B cell (primary cell): Measurements from ENCODE around the gene ALKBH5. TPM values are rescaled to one million over a fixed set of nuclear protein-coding genes. Genes with fewer than 3 reads are reported as not detected.

Source experiments
- ATAC-seq: fragments of 200-7000 bp; cut with Tn5 transposase; one replicate; pipeline ENCODE4 v1.10.0; 2021; ENCODE audit warnings: low read depth, mild to moderate bottlenecking, moderate number of reproducible peaks, moderate library complexity
- CTCF ChIA-PET: fragments of 350-600 bp; sonication (Branson Sonifier 250); formaldehyde crosslinking; loops from one replicate; lab custom pipeline; 2021; ENCODE audit warnings: antibody characterized with exemption, inconsistent platforms; lab: Charles Lee
- POLR2A ChIA-PET: fragments of 350-600 bp; sonication (Branson Sonifier 250); formaldehyde crosslinking; loops from one replicate; lab custom pipeline; 2021; ENCODE audit warnings: antibody characterized with exemption; lab: Charles Lee
- DNase-seq: peaks from one replicate; pipeline ENCODE4 v3.0.0; 2013
- H2AFZ ChIP-seq: 2 replicates; pipeline ENCODE4 v1.6.1; 2012; ENCODE audit warnings: mild to moderate bottlenecking, low read depth, low read length; ENCODE audit not compliant: insufficient read depth, poor library complexity, severe bottlenecking
- H3K27ac ChIP-seq, 2 donors: 1 replicate in 1 of 2; 2 replicates in 1 of 2; pipeline ENCODE4 v1.5.1; 2012 to 2013; ENCODE audit warnings: low read length in 2 of 2, mild to moderate bottlenecking in 2 of 2, moderate library complexity in 1 of 2
- H3K27me3 ChIP-seq, 4 experiments: fragments of 200-600 bp in 1 of 4; sonication (generic) in 1 of 4; replicated peaks in 1 of 4; 1 replicate in 2 of 4; 2 replicates in 2 of 4; pipeline versions ENCODE4 v1.6.1 to v1.7.0; 2013 to 2016; ENCODE audit warnings: low read length in 3 of 4, mild to moderate bottlenecking in 2 of 4, mixed read lengths in 1 of 4, moderate library complexity in 1 of 4; ENCODE audit not compliant: insufficient read depth in 4 of 4, control insufficient read depth in 3 of 4; ENCODE audit errors: control extremely low read depth in 1 of 4
- H3K36me3 ChIP-seq, 2 experiments: replicated peaks in 1 of 2; 1 replicate in 1 of 2; 2 replicates in 1 of 2; pipeline versions ENCODE4 v1.6.1 to v1.7.1; 2013; ENCODE audit warnings: low read length in 1 of 2; ENCODE audit not compliant: insufficient read depth in 2 of 2, control insufficient read depth in 1 of 2; ENCODE audit errors: control extremely low read depth in 1 of 2, extremely low read depth in 1 of 2
- H3K4me1 ChIP-seq, 2 donors: fragments of 200-600 bp in 1 of 2; sonication (generic) in 1 of 2; 1 replicate in 1 of 2; 2 replicates in 1 of 2; pipeline versions ENCODE4 v1.5.1 to v1.6.1; 2013 to 2017; ENCODE audit warnings: low read length in 2 of 2; ENCODE audit not compliant: control insufficient read depth in 2 of 2, insufficient read depth in 2 of 2
- H3K4me2 ChIP-seq: replicated peaks from 2 replicates; pipeline ENCODE3; 2012; ENCODE audit warnings: mild to moderate bottlenecking, low read depth, low read length; ENCODE audit not compliant: poor library complexity, severe bottlenecking
- H3K4me3 ChIP-seq, 5 experiments: fragments of 200-600 bp in 1 of 5; sonication (generic) in 1 of 5; 1 replicate in 3 of 5; 2 replicates in 2 of 5; pipeline versions ENCODE4 v1.5.1 to v1.7.0; 2011 to 2016; ENCODE audit warnings: low read length in 4 of 5, mild to moderate bottlenecking in 4 of 5, low read depth in 2 of 5, control low read depth in 1 of 5, moderate library complexity in 1 of 5; ENCODE audit not compliant: insufficient read depth in 1 of 5; ENCODE audit errors: control extremely low read depth in 1 of 5, extremely low read depth in 1 of 5
- H3K79me2 ChIP-seq: fragments of 200-600 bp; sonication (generic); one replicate; pipeline ENCODE4 v1.6.0; 2016; ENCODE audit warnings: low read length; ENCODE audit not compliant: control insufficient read depth, insufficient read depth
- H3K9ac ChIP-seq: fragments of 200-600 bp; sonication (generic); 2 replicates; pipeline ENCODE4 v1.6.1; 2017; ENCODE audit warnings: mild to moderate bottlenecking, low read length, moderate library complexity
- H3K9me3 ChIP-seq, 3 donors: one replicate each; pipeline versions ENCODE4 v1.6.1 to v1.7.1; 2013; ENCODE audit warnings: low read length in 2 of 3; ENCODE audit not compliant: control insufficient read depth in 2 of 3, insufficient read depth in 1 of 3; ENCODE audit errors: control extremely low read depth in 1 of 3
- H4K20me1 ChIP-seq: 2 replicates; pipeline ENCODE4 v1.6.0; 2012; ENCODE audit warnings: mild to moderate bottlenecking, low read length; ENCODE audit not compliant: insufficient read depth, control insufficient read depth, poor library complexity, severe bottlenecking
- H3K27ac Mint-ChIP-seq: one replicate; pipeline ENCODE4 v1.8.0; 2021; ENCODE audit warnings: mixed read lengths
- H3K27me3 Mint-ChIP-seq: one replicate; pipeline ENCODE4 v1.8.0; 2021; ENCODE audit warnings: mixed read lengths
- H3K4me1 Mint-ChIP-seq: one replicate; pipeline ENCODE4 v1.8.0; 2021; ENCODE audit warnings: mixed read lengths
- H3K4me3 Mint-ChIP-seq: one replicate; pipeline ENCODE4 v1.8.0; 2021; ENCODE audit warnings: mixed read lengths
- H3K9me3 Mint-ChIP-seq: one replicate; pipeline ENCODE4 v1.8.0; 2022; ENCODE audit warnings: mixed read lengths; ENCODE audit not compliant: insufficient read depth
- CTCF ChIP-seq: fragments of 200-600 bp; IDR thresholded peaks from one replicate; pipeline ENCODE4 v1.8.0; 2022; ENCODE audit warnings: antibody characterized with exemption, mild to moderate bottlenecking
- EZH2 ChIP-seq: IDR thresholded peaks from 2 replicates; pipeline ENCODE4 v1.6.1; 2012; ENCODE audit warnings: borderline replicate concordance, low read depth, mild to moderate bottlenecking, moderate library complexity, low read length; ENCODE audit not compliant: insufficient read depth, poor library complexity, severe bottlenecking
- WGBS: methylation state at CpG from one replicate; pipeline ENCODE4 v1.1.5; 2013; ENCODE audit warnings: missing lambda C conversion rate; ENCODE audit not compliant: insufficient coverage; 5-methylcytosine and 5-hydroxymethylcytosine counted together
- intact Hi-C: fragments of 100-400 bp; cut with micrococcal nuclease; formaldehyde crosslinking; loops from one replicate; pipeline ENCODE4 v1.10.0; 2022
- polyA plus RNA-seq: library from polyadenylated mRNA; depleted of rRNA; stranded (reverse); fragments of >200 nt; gene quantifications from 2 replicates; pipeline ENCODE4 v1.2.3, GENCODE V29; 2012
- total RNA-seq, 2 donors: library from RNA; stranded (reverse); fragments of 120-200 nt in 1 of 2; gene quantifications; 1 replicate in 1 of 2; 2 replicates in 1 of 2; pipeline versions ENCODE4 v1.2.3 to v1.2.4, GENCODE V29; 2013 to 2022

The ALKBH5 gene
- total and polyA plus RNA-seq, 2 donors (not counting 1 experiment from before 2014, with no cell fraction given): 63.3 to 104 TPM

GRCh38 chr17:18253947-18254821 lies 70.6 kb downstream of the ALKBH5 start:
- Histone ChIP-seq H3K4me1 (peaks cover 15 to 20% of the 10 kb centered on the region in 2 donors), H3K4me2 (no peak overlapping the region), H3K27me3 (no peaks in the 10 kb centered on the region), H3K9me3 (no peaks in the 10 kb centered on the region), H3K27ac (no peak overlapping the region), H3K36me3 (peaks cover 0 to 64% of the 10 kb centered on the region in 2 experiments), H3K79me2 (peaks cover 39% of the 10 kb centered on the region), H3K4me3 (no peak overlapping the region), H2AFZ (no peak overlapping the region), H4K20me1 (peaks cover 45% of the 10 kb centered on the region), H3K9ac (no peak overlapping the region)
- no peak for DNase-seq
- ATAC-seq: no peak
- intact Hi-C loops: no loop called here
- ChIA-PET CTCF (no interaction called here), POLR2A (no interaction called here)
- Mint-ChIP-seq H3K9me3 (no peaks in the 10 kb centered on the region), H3K27me3 (no peaks in the 10 kb centered on the region), H3K4me1 (peaks cover 18% of the 10 kb centered on the region), H3K27ac (no peak overlapping the region), H3K4me3 (no peak overlapping the region)
- TF ChIP-seq EZH2 (no peak), CTCF (no peak)
- 93% methylated on average over 26 of the region's 27 CpGs for WGBS
